ENCODE data around the gene SAGE1. TPM values are rescaled to one million over a fixed set of nuclear protein-coding genes. Genes with fewer than 3 reads are reported as not detected.
"Not testable (repeated sequence)": the region's sequence is repeated elsewhere in the genome, so short reads cannot be mapped to it uniquely, and the experiment has no call there.

The SAGE1 gene, protein sequence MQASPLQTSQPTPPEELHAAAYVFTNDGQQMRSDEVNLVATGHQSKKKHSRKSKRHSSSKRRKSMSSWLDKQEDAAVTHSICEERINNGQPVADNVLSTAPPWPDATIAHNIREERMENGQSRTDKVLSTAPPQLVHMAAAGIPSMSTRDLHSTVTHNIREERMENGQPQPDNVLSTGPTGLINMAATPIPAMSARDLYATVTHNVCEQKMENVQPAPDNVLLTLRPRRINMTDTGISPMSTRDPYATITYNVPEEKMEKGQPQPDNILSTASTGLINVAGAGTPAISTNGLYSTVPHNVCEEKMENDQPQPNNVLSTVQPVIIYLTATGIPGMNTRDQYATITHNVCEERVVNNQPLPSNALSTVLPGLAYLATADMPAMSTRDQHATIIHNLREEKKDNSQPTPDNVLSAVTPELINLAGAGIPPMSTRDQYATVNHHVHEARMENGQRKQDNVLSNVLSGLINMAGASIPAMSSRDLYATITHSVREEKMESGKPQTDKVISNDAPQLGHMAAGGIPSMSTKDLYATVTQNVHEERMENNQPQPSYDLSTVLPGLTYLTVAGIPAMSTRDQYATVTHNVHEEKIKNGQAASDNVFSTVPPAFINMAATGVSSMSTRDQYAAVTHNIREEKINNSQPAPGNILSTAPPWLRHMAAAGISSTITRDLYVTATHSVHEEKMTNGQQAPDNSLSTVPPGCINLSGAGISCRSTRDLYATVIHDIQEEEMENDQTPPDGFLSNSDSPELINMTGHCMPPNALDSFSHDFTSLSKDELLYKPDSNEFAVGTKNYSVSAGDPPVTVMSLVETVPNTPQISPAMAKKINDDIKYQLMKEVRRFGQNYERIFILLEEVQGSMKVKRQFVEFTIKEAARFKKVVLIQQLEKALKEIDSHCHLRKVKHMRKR
- total RNA-seq (not detected), polyA plus RNA-seq (not detected)

DNA sequence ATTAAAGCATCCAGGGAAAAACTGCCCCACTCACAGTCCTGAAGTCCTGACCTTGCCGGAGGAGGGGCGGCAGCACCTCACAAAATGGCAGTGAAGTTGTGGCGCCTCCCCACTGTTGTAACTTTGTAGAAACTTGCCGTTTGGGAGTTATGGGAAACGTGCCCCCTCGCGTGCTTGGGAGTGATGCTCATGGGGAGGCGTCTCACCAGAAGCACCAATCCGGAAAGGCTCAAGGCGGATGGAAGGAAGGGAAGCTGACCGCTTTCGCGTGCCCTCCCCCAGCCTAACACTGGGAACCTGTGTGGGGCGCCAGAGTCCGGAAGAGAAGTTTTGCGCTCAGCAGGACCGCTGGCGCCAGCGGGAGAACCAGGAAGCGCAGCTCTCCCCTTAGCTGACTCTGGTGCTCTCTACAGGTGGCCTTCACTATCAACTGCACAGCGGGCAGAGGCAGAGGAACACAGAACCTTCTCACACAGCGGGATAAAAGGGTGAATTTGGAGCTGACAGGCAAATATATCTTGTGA, at the start of gene SAGE1, which contains the start of gene CT45A10:
Gene SAGE1, plus strand, starts transcription at position 423 of the 524 bp plus-strand sequence. CDS start 2,527 bp downstream, outside the sequence.
Gene CT45A10, minus strand, starts transcription at position 151 of the 524 bp plus-strand sequence. CDS start 8,100 bp downstream, outside the sequence.
- H3K27me3 ChIP-seq (ENCODE audit: insufficient read depth, low read length, poor library complexity, severe bottlenecking), result no peaks in the 10 kb centered on the region
- ChIA-PET CTCF (no interaction called here), POLR2A (no interaction called here)
- no peaks in the 10 kb centered on the region for H3K4me1 ChIP-seq (ENCODE audit: insufficient read depth, low read length)
- no peaks in the 10 kb centered on the region for H3K4me1 Mint-ChIP-seq
- H3K36me3 ChIP-seq (ENCODE audit: insufficient read depth, low read length), result no peaks in the 10 kb centered on the region
- DNase-seq, result no peak
- H3K9me3 Mint-ChIP-seq, result no peaks in the 10 kb centered on the region
- peaks cover 0 to 3% of the 10 kb centered on the region in 2 donors for H3K27me3 Mint-ChIP-seq
- no peaks in the 10 kb centered on the region for H3K9me3 ChIP-seq (ENCODE audit: low read length)
- no peak within 1 kb of the TSS for H3K4me3 ChIP-seq (ENCODE audit: low read length)
- H3K4me3 Mint-ChIP-seq, result peak within 1 kb of the TSS in 1 of 7 donors; percentile 63
- no peak within 1 kb of the TSS for H3K27ac Mint-ChIP-seq
- no peaks in the 10 kb centered on the region for H3K36me3 Mint-ChIP-seq
- no peak within 1 kb of the TSS for H3K27ac ChIP-seq (ENCODE audit: low read depth, low read length)

- H3K27ac Mint-ChIP-seq; H3K4me1 Mint-ChIP-seq; H3K9me3 Mint-ChIP-seq; H3K4me3 ChIP-seq (ENCODE audit: low read length); H3K27me3 ChIP-seq (ENCODE audit: insufficient read depth, low read length, poor library complexity, severe bottlenecking); H3K9me3 ChIP-seq (ENCODE audit: low read length); CTCF ChIA-PET; DNase-seq; POLR2A ChIA-PET; H3K4me1 ChIP-seq (ENCODE audit: insufficient read depth, low read length); H3K27me3 Mint-ChIP-seq; H3K27ac ChIP-seq (ENCODE audit: low read depth, low read length); H3K4me3 Mint-ChIP-seq; H3K36me3 Mint-ChIP-seq; H3K36me3 ChIP-seq (ENCODE audit: insufficient read depth, low read length): not testable (repeated sequence)
Measured at GRCh38 chrX:135854438-135854837, 39.1 kb upstream of the SAGE1 start, which contains the start of gene CT45A8. TSS of gene CT45A8 (minus strand) at chrX:135854538. CDS start at chrX:135850783, 3,755 bp downstream.

- CTCF ChIA-PET; H3K9me3 ChIP-seq (ENCODE audit: low read length); H3K4me1 ChIP-seq (ENCODE audit: insufficient read depth, low read length); H3K27ac ChIP-seq (ENCODE audit: low read depth, low read length); H3K27me3 ChIP-seq (ENCODE audit: insufficient read depth, low read length, poor library complexity, severe bottlenecking); DNase-seq; H3K4me3 Mint-ChIP-seq; H3K4me1 Mint-ChIP-seq; H3K9me3 Mint-ChIP-seq; H3K36me3 ChIP-seq (ENCODE audit: insufficient read depth, low read length); H3K4me3 ChIP-seq (ENCODE audit: low read length); H3K27me3 Mint-ChIP-seq; H3K27ac Mint-ChIP-seq; POLR2A ChIA-PET; H3K36me3 Mint-ChIP-seq: not testable (repeated sequence)
Measured at GRCh38 chrX:135871712-135872111, 21.8 kb upstream of the SAGE1 start, which contains the start of gene CT45A9. TSS of gene CT45A9 (minus strand) at chrX:135871812. CDS start at chrX:135868061, 3,751 bp downstream.

DNA sequence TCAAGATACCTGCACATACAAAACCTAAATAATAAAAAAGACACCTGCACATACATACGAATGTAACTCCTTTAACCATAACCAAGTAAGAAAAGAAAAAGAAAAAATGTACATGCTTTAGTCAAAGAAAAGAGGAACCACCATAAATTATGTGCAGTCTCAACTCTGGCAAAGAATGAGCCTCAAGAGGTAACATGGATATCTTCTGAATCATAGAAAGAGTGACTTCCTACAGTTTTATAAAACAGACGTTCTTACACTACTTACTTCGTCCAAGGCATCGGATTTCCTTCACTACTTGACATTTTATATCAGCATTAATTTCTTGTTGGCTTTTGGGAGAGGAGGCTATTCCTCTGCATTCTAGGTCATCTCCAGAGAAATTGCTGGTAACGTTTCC, 10.8 kb upstream of the SAGE1 start:
- H3K27ac Mint-ChIP-seq; CTCF ChIA-PET; H3K4me3 Mint-ChIP-seq; H3K4me1 Mint-ChIP-seq; H3K27ac ChIP-seq (ENCODE audit: low read depth, low read length); POLR2A ChIA-PET; DNase-seq; H3K36me3 ChIP-seq (ENCODE audit: insufficient read depth, low read length); H3K27me3 ChIP-seq (ENCODE audit: insufficient read depth, low read length, poor library complexity, severe bottlenecking); H3K4me3 ChIP-seq (ENCODE audit: low read length); H3K4me1 ChIP-seq (ENCODE audit: insufficient read depth, low read length); H3K27me3 Mint-ChIP-seq; H3K36me3 Mint-ChIP-seq; H3K9me3 ChIP-seq (ENCODE audit: low read length); H3K9me3 Mint-ChIP-seq: not testable (repeated sequence)

DNA sequence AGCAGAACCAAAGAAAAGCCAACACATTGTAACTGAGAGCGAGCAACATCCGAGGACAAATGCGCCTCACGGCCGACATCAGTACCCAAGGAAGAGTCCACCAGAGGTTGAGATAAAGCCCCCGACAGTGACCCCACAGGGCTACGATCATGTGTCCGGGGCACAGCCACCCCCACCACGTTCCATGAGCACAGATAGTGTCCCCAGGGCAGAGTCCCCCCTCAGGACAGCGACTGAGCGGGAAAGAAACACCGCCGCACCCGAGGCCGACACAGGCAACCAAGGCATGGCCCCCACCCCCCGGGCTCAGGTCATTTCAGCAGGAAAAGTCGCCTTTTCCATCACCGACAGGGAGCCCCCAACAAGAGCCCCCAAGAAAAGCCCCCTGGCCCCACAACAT, 5.3 kb upstream of the SAGE1 start:
- CTCF ChIA-PET; H3K36me3 ChIP-seq (ENCODE audit: insufficient read depth, low read length); POLR2A ChIA-PET; H3K9me3 Mint-ChIP-seq; H3K4me1 Mint-ChIP-seq; H3K36me3 Mint-ChIP-seq; H3K27ac Mint-ChIP-seq; DNase-seq; H3K27me3 ChIP-seq (ENCODE audit: insufficient read depth, low read length, poor library complexity, severe bottlenecking); H3K4me3 Mint-ChIP-seq; H3K4me1 ChIP-seq (ENCODE audit: insufficient read depth, low read length); H3K9me3 ChIP-seq (ENCODE audit: low read length); H3K27me3 Mint-ChIP-seq; H3K27ac ChIP-seq (ENCODE audit: low read depth, low read length); H3K4me3 ChIP-seq (ENCODE audit: low read length): not testable (repeated sequence)

DNA sequence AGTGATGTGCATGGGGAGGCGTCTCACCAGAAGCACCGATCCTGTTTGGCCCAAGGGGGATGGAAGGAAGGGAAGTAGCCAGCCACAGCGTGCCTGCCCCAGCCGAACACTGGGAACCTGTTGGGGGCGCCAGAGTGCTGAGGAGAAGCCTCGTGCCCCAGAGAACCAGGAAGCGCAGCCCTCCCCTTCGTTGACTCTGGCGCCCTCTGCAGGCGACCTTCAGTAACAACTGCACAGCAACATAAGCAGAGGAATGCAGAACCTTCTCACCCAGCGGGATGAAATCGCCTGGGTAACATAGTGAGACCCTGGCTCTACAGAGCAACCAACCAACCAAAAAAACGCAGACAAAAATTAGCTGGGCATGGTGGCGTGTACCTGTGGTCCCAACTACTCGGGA, 4.5 kb upstream of the SAGE1 start:
- POLR2A ChIA-PET, result not testable (repeated sequence)

DNA sequence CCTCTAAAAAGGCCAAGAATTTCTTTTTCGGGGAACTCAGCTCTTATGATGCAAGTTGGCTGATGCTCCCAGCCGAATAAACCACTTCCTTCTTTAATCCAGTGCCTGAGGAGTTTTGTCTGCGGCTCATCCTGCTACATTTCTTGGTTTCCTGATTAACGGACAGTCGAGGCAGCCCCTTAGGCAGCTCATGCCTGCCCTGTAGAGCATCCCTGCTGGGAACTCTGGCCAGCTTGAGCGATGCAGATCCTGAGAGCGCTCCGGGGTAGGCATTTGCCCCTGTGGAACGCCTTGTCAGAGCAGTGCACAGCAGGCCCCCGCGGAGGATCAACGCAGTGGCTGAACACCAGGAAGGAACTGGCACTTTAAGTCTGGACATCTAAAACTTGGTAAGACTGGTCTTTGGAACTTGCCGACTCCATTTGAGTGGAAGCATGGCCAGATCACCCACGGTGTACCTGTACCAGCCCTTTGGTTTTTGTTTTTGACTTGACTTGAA, 3.4 kb upstream of the SAGE1 start:
- Histone ChIP-seq H3K4me1 (ENCODE audit: insufficient read depth, low read length) (no peaks in the 10 kb centered on the region), H3K27ac (ENCODE audit: low read depth, low read length) (no peak overlapping the region), H3K27me3 (ENCODE audit: insufficient read depth, low read length, poor library complexity, severe bottlenecking) (no peaks in the 10 kb centered on the region), H3K4me3 (ENCODE audit: low read length) (no peak overlapping the region), H3K36me3 (ENCODE audit: insufficient read depth, low read length) (no peaks in the 10 kb centered on the region), H3K9me3 (ENCODE audit: low read length) (no peaks in the 10 kb centered on the region)
- ChIA-PET CTCF (no interaction called here), POLR2A (no interaction called here)
- H3K4me3 Mint-ChIP-seq, result no peak overlapping the region
- H3K4me1 Mint-ChIP-seq, result no peaks in the 10 kb centered on the region
- H3K36me3 Mint-ChIP-seq, result no peaks in the 10 kb centered on the region
- H3K27me3 Mint-ChIP-seq, result no peaks in the 10 kb centered on the region
- peak overlapping the region in 1 of 8 donors; percentile 11 for H3K27ac Mint-ChIP-seq
- H3K9me3 Mint-ChIP-seq, result no peaks in the 10 kb centered on the region
- DNase-seq, result no peak

More for the DNA sequence above, 4.5 kb upstream of the SAGE1 start:
- H3K4me3 ChIP-seq (ENCODE audit: low read length); H3K4me1 ChIP-seq (ENCODE audit: insufficient read depth, low read length); H3K27ac Mint-ChIP-seq; H3K4me1 Mint-ChIP-seq; H3K27me3 Mint-ChIP-seq; DNase-seq; H3K9me3 Mint-ChIP-seq; H3K4me3 Mint-ChIP-seq; CTCF ChIA-PET; H3K36me3 ChIP-seq (ENCODE audit: insufficient read depth, low read length); H3K36me3 Mint-ChIP-seq; H3K9me3 ChIP-seq (ENCODE audit: low read length); H3K27me3 ChIP-seq (ENCODE audit: insufficient read depth, low read length, poor library complexity, severe bottlenecking); H3K27ac ChIP-seq (ENCODE audit: low read depth, low read length): not testable (repeated sequence)

GRCh38 chrX:135892781-135893180, 735 bp upstream of the SAGE1 start:
- Histone ChIP-seq H3K27me3 (ENCODE audit: insufficient read depth, low read length, poor library complexity, severe bottlenecking) (no peaks in the 10 kb centered on the region), H3K36me3 (ENCODE audit: insufficient read depth, low read length) (no peaks in the 10 kb centered on the region), H3K27ac (ENCODE audit: low read depth, low read length) (no peak overlapping the region), H3K4me3 (ENCODE audit: low read length) (no peak overlapping the region), H3K4me1 (ENCODE audit: insufficient read depth, low read length) (no peaks in the 10 kb centered on the region), H3K9me3 (ENCODE audit: low read length) (no peaks in the 10 kb centered on the region)
- Mint-ChIP-seq H3K27ac (no peak overlapping the region), H3K27me3 (no peaks in the 10 kb centered on the region), H3K36me3 (no peaks in the 10 kb centered on the region), H3K4me1 (no peaks in the 10 kb centered on the region), H3K9me3 (no peaks in the 10 kb centered on the region), H3K4me3 (peak overlapping the region in 1 of 7 donors; percentile 63)
- ChIA-PET CTCF (no interaction called here), POLR2A (no interaction called here)
- no peak for DNase-seq

All from CD8-positive, alpha-beta memory T cell (primary cell).